ENCODE data around the gene TMEM176A.
"Not testable (repeated sequence)": the region's sequence is repeated elsewhere in the genome, so short reads cannot be mapped to it uniquely, and the experiment has no call there.

TMEM176A gene

GRCh38 chr7:150788474-150789269 is 11.9 kb upstream of the TMEM176A start:
- DNase-seq = no peak

DNA sequence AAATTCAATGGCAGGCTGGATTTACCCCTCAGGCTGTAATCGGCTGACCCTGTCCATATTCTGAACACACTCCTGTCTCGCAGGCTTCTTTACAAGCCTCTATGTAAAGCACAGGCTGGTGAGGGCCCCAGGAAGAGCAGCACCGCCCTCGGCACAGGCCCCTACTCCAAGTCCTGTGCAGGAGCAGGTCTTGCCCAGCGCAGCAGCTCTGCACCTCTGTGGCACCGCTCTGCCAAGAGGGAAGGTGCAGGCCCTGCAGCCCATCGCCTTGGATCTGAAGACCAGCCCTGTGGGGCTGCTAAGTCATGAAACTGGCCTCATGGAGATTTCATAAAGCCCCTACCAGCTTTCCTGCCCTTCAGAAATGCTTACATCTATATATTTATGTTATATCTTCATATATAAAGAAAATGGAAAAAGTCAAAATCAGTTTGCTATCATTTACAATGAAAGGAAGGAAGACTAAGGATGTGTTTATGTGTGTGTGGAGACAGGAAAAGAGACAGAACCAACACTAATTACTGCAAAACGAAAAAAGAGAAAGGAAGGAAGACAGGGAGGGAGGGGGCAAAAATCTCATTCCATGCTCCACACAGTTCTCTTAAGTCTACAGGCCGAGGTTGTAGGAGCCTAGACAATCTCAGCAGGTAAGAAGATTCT is 10.0 kb upstream of the TMEM176A start:
- no peak for DNase-seq

DNA sequence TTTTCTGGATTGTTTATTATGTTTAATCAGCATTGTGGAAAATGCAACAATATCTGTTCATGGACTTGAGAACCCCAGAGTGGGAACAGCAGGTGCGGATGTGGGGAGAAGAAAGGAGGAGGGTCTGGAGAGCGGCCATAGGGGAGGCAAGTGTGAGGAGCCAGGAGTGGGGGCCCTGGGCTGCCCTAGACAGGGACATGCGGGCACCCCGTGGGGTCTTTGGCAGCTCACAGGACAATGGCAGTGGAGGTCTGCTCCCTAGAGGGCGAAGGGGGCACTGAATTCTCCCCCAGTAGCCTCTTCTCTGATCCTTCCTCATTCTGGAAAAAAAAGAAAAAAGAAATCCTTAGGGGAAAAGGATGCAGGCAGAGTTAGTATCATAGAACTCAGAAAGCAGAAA is 9.3 kb upstream of the TMEM176A start:
- no peak for DNase-seq

- DNase-seq = no peak
Observed at GRCh38 chr7:150791746-150792452, 8.7 kb upstream of the TMEM176A start.

DNA sequence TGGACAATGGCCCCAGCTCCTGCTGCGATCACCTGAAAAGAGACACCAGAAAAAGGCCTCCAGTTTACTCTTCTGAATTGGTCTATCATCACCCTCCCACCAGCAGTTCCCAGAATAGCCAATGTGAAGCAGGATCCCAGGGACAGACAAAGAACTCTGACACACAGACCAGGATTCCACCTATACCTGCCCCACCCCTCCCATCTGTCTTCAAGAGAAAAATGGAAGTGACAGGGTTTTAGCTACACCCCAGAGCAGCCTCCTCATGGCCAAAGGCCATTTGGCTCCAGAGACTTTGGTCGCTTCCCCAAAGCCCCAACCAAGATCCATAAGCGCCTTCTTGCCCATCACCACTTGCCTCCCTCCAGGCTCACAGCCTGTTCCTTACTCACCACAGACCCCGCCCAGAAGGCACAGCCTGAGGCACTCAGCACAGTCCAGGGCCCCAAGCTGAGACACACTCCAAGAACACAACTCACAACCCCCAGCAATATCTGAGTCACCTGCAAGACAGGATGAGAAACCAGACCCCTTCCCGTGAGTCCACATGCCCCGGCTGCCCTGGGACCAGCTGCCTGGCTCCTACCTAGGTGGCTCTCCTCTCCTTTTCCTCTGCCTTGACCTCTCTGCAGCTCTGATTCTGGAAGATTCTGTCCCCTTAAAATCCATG is 6.9 kb upstream of the TMEM176A start:
- no peak for DNase-seq

- DNase-seq = no peak
Observed at GRCh38 chr7:150797661-150798060, 2.9 kb upstream of the TMEM176A start.

DNA sequence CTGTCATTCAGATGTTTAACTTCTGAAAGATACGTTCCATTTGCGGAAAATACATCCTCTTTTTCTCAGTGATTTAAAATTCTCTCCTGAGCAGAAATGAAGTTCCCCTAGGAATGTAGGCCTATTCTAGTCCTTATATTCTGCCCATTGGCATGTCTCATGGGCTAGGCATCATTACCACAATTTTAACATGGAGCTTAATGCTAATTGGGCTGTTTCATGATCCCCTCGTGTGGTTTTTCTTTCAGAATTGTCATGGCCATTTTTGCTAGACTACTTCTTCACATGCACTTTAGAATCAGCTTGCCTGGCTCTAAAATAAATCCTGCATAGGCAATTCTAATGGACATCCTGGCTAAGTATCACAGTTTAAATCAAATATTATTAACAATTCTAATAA is 1.4 kb upstream of the TMEM176A start:
- no peak for DNase-seq

- DNase-seq = peak; percentile 9
Observed at GRCh38 chr7:150799741-150800580, 608 bp upstream of the TMEM176A start, which contains the start of gene TMEM176B. Gene TMEM176B (minus strand): TSS chr7:150800364. CDS start chr7:150796569, 3,795 bp downstream.

- DNase-seq = peak; percentile 7
Observed at GRCh38 chr7:150801242-150801945, 825 bp downstream of the TMEM176A start.

GRCh38 chr7:150801946-150802771 is 1.6 kb downstream of the TMEM176A start:
- DNase-seq = no peak

- DNase-seq = no peak
Observed at GRCh38 chr7:150803161-150803860, 2.7 kb downstream of the TMEM176A start.

DNA sequence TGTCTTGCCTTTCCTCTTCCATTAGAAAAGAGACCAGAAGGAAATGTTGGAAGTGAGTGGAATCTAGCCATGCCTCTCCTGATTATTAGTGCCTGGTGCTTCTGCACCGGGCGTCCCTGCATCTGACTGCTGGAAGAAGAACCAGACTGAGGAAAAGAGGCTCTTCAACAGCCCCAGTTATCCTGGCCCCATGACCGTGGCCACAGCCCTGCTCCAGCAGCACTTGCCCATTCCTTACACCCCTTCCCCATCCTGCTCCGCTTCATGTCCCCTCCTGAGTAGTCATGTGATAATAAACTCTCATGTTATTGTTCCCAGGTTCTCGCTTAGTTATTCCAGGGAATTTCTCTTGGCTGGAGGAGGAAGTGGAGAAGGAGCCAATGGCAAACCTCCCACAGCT is 4.2 kb downstream of the TMEM176A start:
- no peak for DNase-seq

DNA sequence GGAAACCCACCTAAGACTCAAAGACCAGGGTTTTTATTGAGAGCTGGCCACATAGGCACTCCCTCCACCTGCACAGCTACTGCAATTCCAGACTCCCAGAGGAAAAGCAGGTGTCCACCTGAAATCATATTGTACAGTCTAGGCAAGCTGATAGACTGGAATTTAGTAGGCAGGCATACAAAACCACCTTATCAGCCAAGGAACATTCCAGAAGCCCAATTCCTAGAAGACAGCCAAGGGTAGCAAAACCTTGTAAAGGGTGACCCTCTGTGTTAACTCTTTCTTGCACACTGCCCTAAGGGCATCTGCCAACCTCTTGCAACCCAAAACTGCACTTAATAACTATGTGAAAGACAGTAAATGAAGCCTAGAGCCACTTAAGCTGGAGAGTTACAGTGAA is 5.3 kb downstream of the TMEM176A start:
- no peak for DNase-seq

GRCh38 chr7:150806454-150806853 is 5.9 kb downstream of the TMEM176A start:
- no peak for DNase-seq

DNA sequence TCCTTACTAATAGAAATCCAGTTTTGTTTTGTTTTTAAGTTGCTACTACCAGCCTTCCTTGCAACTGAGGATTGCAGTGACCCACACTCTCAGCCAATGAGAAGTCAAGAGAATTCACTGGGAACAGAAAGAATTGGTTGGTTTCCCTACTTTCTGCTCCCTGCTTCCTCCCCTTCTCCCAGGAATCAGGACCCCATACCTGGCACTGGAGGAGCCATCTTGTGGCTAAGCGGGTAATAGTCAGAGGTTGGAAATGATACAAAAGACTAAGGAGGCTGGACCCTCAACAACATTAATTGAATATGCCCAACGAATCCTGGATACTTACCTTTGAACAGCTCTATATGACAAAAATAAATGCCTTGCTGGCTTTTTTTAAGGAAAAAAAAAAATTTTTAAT is 6.3 kb downstream of the TMEM176A start:
- DNase-seq = no peak

GRCh38 chr7:150807616-150808438 is 7.3 kb downstream of the TMEM176A start:
- DNase-seq = not testable (repeated sequence)

- no peak for DNase-seq
Observed at GRCh38 chr7:150814328-150815001, 13.9 kb downstream of the TMEM176A start.

DNA sequence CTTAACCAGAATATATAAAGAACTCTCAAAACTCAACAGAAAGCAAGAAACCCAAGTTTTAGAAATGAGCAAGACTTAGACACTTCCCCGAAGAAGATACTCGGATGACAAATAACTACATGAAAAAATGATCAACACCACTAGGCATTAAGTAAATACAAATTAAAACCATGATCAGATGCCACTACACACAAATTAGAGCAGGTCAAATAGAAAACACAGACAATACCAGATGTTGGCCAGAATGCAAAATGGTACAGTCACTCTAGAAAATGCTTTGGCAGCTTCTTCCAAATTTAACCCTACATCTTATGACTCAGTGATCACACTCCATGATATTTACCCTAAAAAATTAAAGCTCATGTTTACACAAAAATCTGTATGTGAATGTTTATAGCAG is 18.4 kb downstream of the TMEM176A start:
- no peak for DNase-seq

Measured in stimulated activated CD4-positive, alpha-beta T cell treated with anti-CD3 and anti-CD28 coated beads, Interleukin-15, amount 100 ng/mL, for 24 hours (primary cell).